DND-41 (cell line): ENCODE results near the gene ZNF165.

Experiments used
- ATAC-seq: fragments of 200-7000 bp; cut with Tn5 transposase; 3 replicates; pipeline ENCODE4 v1.9.1; 2021; ENCODE audit warnings: low read depth; ENCODE audit not compliant: insufficient read depth
- DNase-seq: peaks from one replicate; pipeline ENCODE4 v3.0.0-alpha.2; 2020
- H2AFZ ChIP-seq: 2 replicates; pipeline ENCODE4 v1.6.0; 2012; ENCODE audit warnings: low read depth, low read length
- H3K27ac ChIP-seq: 2 replicates; pipeline ENCODE4 v1.5.1; 2012; ENCODE audit warnings: low read length, inconsistent platforms
- H3K27me3 ChIP-seq: fragments of 200-600 bp; sonication (generic); 2 replicates; pipeline ENCODE4 v1.6.0; 2012; ENCODE audit warnings: low read length, mild to moderate bottlenecking, inconsistent platforms; ENCODE audit not compliant: insufficient read depth, poor library complexity
- H3K36me3 ChIP-seq: 2 replicates; pipeline ENCODE4 v1.5.1; 2012; ENCODE audit warnings: low read length, inconsistent platforms; ENCODE audit not compliant: insufficient read depth
- H3K4me1 ChIP-seq: 2 replicates; pipeline ENCODE4 v1.5.1; 2012; ENCODE audit warnings: mild to moderate bottlenecking, low read length; ENCODE audit not compliant: insufficient read depth
- H3K4me2 ChIP-seq: 2 replicates; pipeline ENCODE4 v1.6.0; 2012; ENCODE audit warnings: mild to moderate bottlenecking, moderate library complexity, low read length, inconsistent platforms; ENCODE audit not compliant: insufficient read depth
- H3K4me3 ChIP-seq, 2 experiments: fragments of 200-600 bp in 1 of 2; shearing (Covaris generic) in 1 of 2; 2 replicates each; pipeline ENCODE4 v1.5.1; 2012 to 2016; ENCODE audit warnings: inconsistent platforms in 2 of 2, low read length in 2 of 2, mild to moderate bottlenecking in 2 of 2, low read depth in 1 of 2, moderate library complexity in 1 of 2
- H3K79me2 ChIP-seq: 2 replicates; pipeline ENCODE4 v1.6.0; 2012; ENCODE audit warnings: low read length, inconsistent platforms; ENCODE audit not compliant: insufficient read depth
- H3K9ac ChIP-seq: 2 replicates; pipeline ENCODE4 v1.6.0; 2012; ENCODE audit warnings: low read depth, mild to moderate bottlenecking, inconsistent platforms, low read length, moderate library complexity
- H3K9me3 ChIP-seq: 2 replicates; pipeline ENCODE4 v1.5.1; 2012; ENCODE audit warnings: low read length, moderate library complexity, mild to moderate bottlenecking, inconsistent platforms; ENCODE audit not compliant: insufficient read depth, severe bottlenecking
- H4K20me1 ChIP-seq: 2 replicates; pipeline ENCODE4 v1.6.0; 2012; ENCODE audit warnings: low read length; ENCODE audit not compliant: insufficient read depth
- EZH2 ChIP-seq: IDR thresholded peaks from 3 replicates; pipeline ENCODE4 v1.6.1; 2012; ENCODE audit warnings: borderline replicate concordance, low read depth, mild to moderate bottlenecking, moderate library complexity, low read length, inconsistent platforms; ENCODE audit not compliant: severe bottlenecking
- TF ChIP-seq, protein P1 (sequence below): IDR thresholded peaks from 2 replicates; pipeline ENCODE4 v1.5.1; 2012; ENCODE audit warnings: borderline replicate concordance, low read length, moderate library complexity, mild to moderate bottlenecking; ENCODE audit not compliant: poor library complexity, severe bottlenecking; ENCODE audit errors: extremely low read depth

ZNF165 gene

GRCh38 chr6:28080631-28081485 lies 490 bp downstream of the ZNF165 start:
- H3K27ac ChIP-seq: peak overlapping the region; percentile 83
- no peaks in the 10 kb centered on the region for H3K36me3 ChIP-seq
- peak overlapping the region; percentile 81 for H3K4me2 ChIP-seq
- no peaks in the 10 kb centered on the region for H3K27me3 ChIP-seq
- TF ChIP-seq EZH2: no peak
- TF ChIP-seq, protein P1, sequence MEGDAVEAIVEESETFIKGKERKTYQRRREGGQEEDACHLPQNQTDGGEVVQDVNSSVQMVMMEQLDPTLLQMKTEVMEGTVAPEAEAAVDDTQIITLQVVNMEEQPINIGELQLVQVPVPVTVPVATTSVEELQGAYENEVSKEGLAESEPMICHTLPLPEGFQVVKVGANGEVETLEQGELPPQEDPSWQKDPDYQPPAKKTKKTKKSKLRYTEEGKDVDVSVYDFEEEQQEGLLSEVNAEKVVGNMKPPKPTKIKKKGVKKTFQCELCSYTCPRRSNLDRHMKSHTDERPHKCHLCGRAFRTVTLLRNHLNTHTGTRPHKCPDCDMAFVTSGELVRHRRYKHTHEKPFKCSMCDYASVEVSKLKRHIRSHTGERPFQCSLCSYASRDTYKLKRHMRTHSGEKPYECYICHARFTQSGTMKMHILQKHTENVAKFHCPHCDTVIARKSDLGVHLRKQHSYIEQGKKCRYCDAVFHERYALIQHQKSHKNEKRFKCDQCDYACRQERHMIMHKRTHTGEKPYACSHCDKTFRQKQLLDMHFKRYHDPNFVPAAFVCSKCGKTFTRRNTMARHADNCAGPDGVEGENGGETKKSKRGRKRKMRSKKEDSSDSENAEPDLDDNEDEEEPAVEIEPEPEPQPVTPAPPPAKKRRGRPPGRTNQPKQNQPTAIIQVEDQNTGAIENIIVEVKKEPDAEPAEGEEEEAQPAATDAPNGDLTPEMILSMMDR: no peak
- H3K4me3 ChIP-seq: peak overlapping the region; percentile 38 to 71; a peak in 3 of 4 replicates
- H4K20me1 ChIP-seq: no peaks in the 10 kb centered on the region
- H3K9me3 ChIP-seq: no peaks in the 10 kb centered on the region
- H3K4me1 ChIP-seq: peaks cover 22% of the 10 kb centered on the region
- peak overlapping the region; percentile 85 for H2AFZ ChIP-seq
- DNase-seq (peak; percentile 92), ATAC-seq (peak; percentile 85)
- peak overlapping the region; percentile 61 for H3K9ac ChIP-seq
- peaks cover 3% of the 10 kb centered on the region for H3K79me2 ChIP-seq

GRCh38 chr6:28081486-28081751 lies 1.1 kb downstream of the ZNF165 start:
- TF ChIP-seq EZH2: no peak
- TF ChIP-seq, protein P1: no peak
- Histone ChIP-seq H3K4me2 (peak overlapping the region; percentile 81), H3K4me3 (peak overlapping the region; percentile 38 to 71; a peak in 3 of 4 replicates), H3K27ac (peak overlapping the region; percentile 83), H3K9ac (peak overlapping the region; percentile 61), H2AFZ (peak overlapping the region; percentile 85), H3K9me3 (no peaks in the 10 kb centered on the region), H3K36me3 (no peaks in the 10 kb centered on the region), H3K27me3 (no peaks in the 10 kb centered on the region), H4K20me1 (no peaks in the 10 kb centered on the region), H3K79me2 (peaks cover 3% of the 10 kb centered on the region), H3K4me1 (peaks cover 22% of the 10 kb centered on the region)
- ATAC-seq: peak; percentile 76
- peak; percentile 60 for DNase-seq

DNA sequence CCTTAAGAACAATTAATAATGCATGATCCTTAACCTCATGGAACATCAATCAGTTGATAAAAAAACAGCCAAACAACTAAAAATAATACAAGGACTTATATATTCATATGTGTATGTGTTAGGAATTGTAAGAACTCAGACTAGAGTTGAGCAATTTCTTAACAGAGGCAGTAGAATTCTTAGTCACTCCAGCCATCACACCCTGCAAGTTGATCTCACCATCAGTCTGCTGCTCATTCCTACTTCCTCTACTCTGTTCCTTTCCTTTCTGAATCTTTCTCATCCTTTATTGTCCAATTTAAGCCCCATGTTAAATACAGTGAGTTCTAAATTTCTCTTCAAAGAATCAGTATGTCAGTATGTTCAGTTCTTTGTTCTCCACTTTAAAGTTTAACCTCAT lies 2.6 kb downstream of the ZNF165 start:
- Histone ChIP-seq H3K4me1 (peaks cover 22% of the 10 kb centered on the region), H3K9me3 (no peaks in the 10 kb centered on the region), H3K9ac (no peak overlapping the region), H3K4me3 (no peak overlapping the region), H3K27ac (no peak overlapping the region), H2AFZ (no peak overlapping the region), H3K27me3 (no peaks in the 10 kb centered on the region), H3K36me3 (no peaks in the 10 kb centered on the region), H3K79me2 (peaks cover 3% of the 10 kb centered on the region), H4K20me1 (no peaks in the 10 kb centered on the region), H3K4me2 (no peak overlapping the region)
- no peak for TF ChIP-seq EZH2
- TF ChIP-seq, protein P1: no peak
- ATAC-seq (no peak), DNase-seq (no peak)
